NCI-H774 (cell line): ENCODE results near the gene SDR42E2.
A peak's percentile ranks its signal among the peaks of the same experiment; 100 is the strongest.
"Not testable (repeated sequence)": the region's sequence is repeated elsewhere in the genome, so short reads cannot be mapped to it uniquely, and the experiment has no call there.

Experiments used
- DNase-seq: peaks from one replicate; lab custom pipeline; 2025; lab: John Stamatoyannopoulos, UW

SDR42E2 gene

GRCh38 chr16:22162656-22163009 lies 327 bp downstream of the SDR42E2 start:
- DNase-seq: no peak

- no peak for DNase-seq
These were observed 1.5 kb downstream of the SDR42E2 start for GRCh38 chr16:22163806-22164205.

GRCh38 chr16:22164482-22164881 lies 2.2 kb downstream of the SDR42E2 start:
- no peak for DNase-seq

GRCh38 chr16:22165508-22166285 lies 3.4 kb downstream of the SDR42E2 start:
- DNase-seq: no peak

- no peak for DNase-seq
These were observed 9.6 kb downstream of the SDR42E2 start for GRCh38 chr16:22171953-22172352.

GRCh38 chr16:22172642-22173041 lies 10.3 kb downstream of the SDR42E2 start:
- DNase-seq: not testable (repeated sequence)

- DNase-seq: no peak
These were observed 12.3 kb downstream of the SDR42E2 start for GRCh38 chr16:22174642-22175041.

GRCh38 chr16:22177968-22178930 lies 15.9 kb downstream of the SDR42E2 start:
- DNase-seq: no peak

GRCh38 chr16:22181426-22181825 lies 19.1 kb downstream of the SDR42E2 start:
- DNase-seq: no peak

GRCh38 chr16:22181843-22182242 lies 19.5 kb downstream of the SDR42E2 start:
- DNase-seq: no peak

- DNase-seq: no peak
These were observed 21.0 kb downstream of the SDR42E2 start for GRCh38 chr16:22183335-22183734.

GRCh38 chr16:22183901-22184614 lies 21.8 kb downstream of the SDR42E2 start:
- DNase-seq: no peak

- no peak for DNase-seq
These were observed 22.3 kb downstream of the SDR42E2 start for GRCh38 chr16:22184615-22184968.

GRCh38 chr16:22186517-22186916 lies 24.2 kb downstream of the SDR42E2 start:
- no peak for DNase-seq

- DNase-seq: no peak
These were observed 25.9 kb downstream of the SDR42E2 start for GRCh38 chr16:22188267-22188594.

GRCh38 chr16:22188595-22189442 lies 26.5 kb downstream of the SDR42E2 start:
- DNase-seq: peak; percentile 51

- DNase-seq: no peak
These were observed 27.3 kb downstream of the SDR42E2 start for GRCh38 chr16:22189473-22190080.

GRCh38 chr16:22190081-22190775 lies 27.9 kb downstream of the SDR42E2 start:
- no peak for DNase-seq

GRCh38 chr16:22190776-22191531 lies 28.6 kb downstream of the SDR42E2 start:
- peak; percentile 96 for DNase-seq
